HCT116 (cell line): ENCODE measurements around the gene ETNK2. TPM values are rescaled to one million over a fixed set of nuclear protein-coding genes. Genes with fewer than 3 reads are reported as not detected.

Source experiments
- CBX3 ChIP-seq: IDR thresholded peaks from 2 replicates; pipeline ENCODE4 v1.6.1; 2012; ENCODE audit warnings: low read depth
- ELF1 ChIP-seq: IDR thresholded peaks from 2 replicates; pipeline ENCODE4 v1.6.1; 2012; ENCODE audit warnings: low read depth, borderline replicate concordance
- FOSL1 ChIP-seq: IDR thresholded peaks from 2 replicates; pipeline ENCODE4 v1.6.1; 2012; ENCODE audit warnings: low read depth
- JUND ChIP-seq: IDR thresholded peaks from 2 replicates; pipeline ENCODE4 v1.6.1; 2012
- POLR2A ChIP-seq: IDR thresholded peaks from 2 replicates; pipeline ENCODE4 v1.7.0; 2011; ENCODE audit warnings: borderline replicate concordance; ENCODE audit not compliant: insufficient read depth, insufficient read length; ENCODE audit errors: extremely low read depth
- RAD21 ChIP-seq: IDR thresholded peaks from 2 replicates; pipeline ENCODE4 v1.6.1; 2012; ENCODE audit warnings: low read depth, mild to moderate bottlenecking
- SIN3A ChIP-seq: IDR thresholded peaks from 2 replicates; pipeline ENCODE4 v1.6.1; 2012; ENCODE audit warnings: low read depth
- SP1 ChIP-seq: IDR thresholded peaks from 2 replicates; pipeline ENCODE4 v1.6.1; 2012; ENCODE audit warnings: low read depth
- YY1 ChIP-seq: IDR thresholded peaks from 2 replicates; pipeline ENCODE4 v1.6.1; 2011; ENCODE audit warnings: low read length, low read depth, moderate library complexity, mild to moderate bottlenecking; ENCODE audit not compliant: insufficient replicate concordance; ENCODE audit errors: extremely low read depth
- total RNA-seq: library from RNA; stranded (reverse); gene quantifications from one replicate; pipeline ENCODE4 v1.2.1, GENCODE V29; 2021; ENCODE audit not compliant: unreplicated experiment
- TF ChIP-seq, protein P1 (sequence below), 3 experiments: fragments of 200-600 bp in 1 of 3; sonication (generic) in 1 of 3; IDR thresholded peaks in 2 of 3; conservative IDR thresholded peaks in 1 of 3; 2 replicates each; pipeline ENCODE4 v1.5.1; 2012 to 2017; ENCODE audit warnings: low read depth in 2 of 3, low read length in 2 of 3, antibody characterized with exemption in 1 of 3, borderline replicate concordance in 1 of 3, control low read depth in 1 of 3, mild to moderate bottlenecking in 1 of 3, mixed read lengths in 1 of 3, mixed run types in 1 of 3, moderate library complexity in 1 of 3; ENCODE audit not compliant: insufficient read depth in 1 of 3
- TF ChIP-seq, protein P2 (sequence below): IDR thresholded peaks from 2 replicates; pipeline ENCODE4 v1.6.1; 2011; ENCODE audit warnings: mild to moderate bottlenecking, low read length, moderate library complexity; ENCODE audit not compliant: insufficient replicate concordance; ENCODE audit errors: extremely low read depth
- TF ChIP-seq, protein P3 (sequence below): IDR thresholded peaks from 2 replicates; pipeline ENCODE4 v1.6.1; 2012

Gene ETNK2
- total RNA-seq, 1 experiment from 2014 or later, result 16.1 TPM

DNA sequence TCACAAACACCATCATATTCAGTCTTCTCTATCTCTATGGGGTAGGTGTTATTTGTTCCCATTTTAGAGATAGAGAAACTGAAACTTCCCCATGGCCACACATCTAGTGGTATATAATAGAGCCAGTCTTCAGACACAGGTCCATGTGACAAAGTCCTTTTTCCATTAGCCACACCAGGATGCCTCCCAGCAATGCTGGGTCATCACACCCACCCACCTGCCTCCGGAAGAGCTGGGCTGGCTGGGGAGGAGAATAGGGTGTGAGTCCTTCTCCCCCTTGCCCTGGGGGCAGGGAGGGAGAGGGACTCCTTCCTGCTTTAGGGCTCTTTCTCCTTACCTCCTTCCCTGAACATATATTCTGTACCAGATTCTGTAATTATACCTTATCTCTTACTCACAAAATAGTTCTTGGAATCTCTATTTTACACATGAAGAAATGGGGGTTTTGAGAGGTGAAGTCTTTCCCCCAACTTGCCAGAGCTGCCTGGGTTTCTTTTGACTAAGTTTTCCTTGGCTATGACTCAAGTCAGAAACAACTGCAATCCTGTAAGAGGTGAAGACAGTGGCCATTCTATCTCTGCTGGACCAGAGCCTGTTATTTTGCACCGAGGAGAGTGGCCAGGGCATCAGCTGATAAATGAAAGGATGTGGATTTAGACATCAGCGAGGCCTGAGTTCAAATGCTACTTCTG is 49.0 kb downstream of the ETNK2 start (continued):
- TF ChIP-seq, protein P1, sequence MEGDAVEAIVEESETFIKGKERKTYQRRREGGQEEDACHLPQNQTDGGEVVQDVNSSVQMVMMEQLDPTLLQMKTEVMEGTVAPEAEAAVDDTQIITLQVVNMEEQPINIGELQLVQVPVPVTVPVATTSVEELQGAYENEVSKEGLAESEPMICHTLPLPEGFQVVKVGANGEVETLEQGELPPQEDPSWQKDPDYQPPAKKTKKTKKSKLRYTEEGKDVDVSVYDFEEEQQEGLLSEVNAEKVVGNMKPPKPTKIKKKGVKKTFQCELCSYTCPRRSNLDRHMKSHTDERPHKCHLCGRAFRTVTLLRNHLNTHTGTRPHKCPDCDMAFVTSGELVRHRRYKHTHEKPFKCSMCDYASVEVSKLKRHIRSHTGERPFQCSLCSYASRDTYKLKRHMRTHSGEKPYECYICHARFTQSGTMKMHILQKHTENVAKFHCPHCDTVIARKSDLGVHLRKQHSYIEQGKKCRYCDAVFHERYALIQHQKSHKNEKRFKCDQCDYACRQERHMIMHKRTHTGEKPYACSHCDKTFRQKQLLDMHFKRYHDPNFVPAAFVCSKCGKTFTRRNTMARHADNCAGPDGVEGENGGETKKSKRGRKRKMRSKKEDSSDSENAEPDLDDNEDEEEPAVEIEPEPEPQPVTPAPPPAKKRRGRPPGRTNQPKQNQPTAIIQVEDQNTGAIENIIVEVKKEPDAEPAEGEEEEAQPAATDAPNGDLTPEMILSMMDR (IDR thresholded peaks at IDR 0.05 in 2 of 3, conservative IDR thresholded peaks at IDR 0.05 in 1 of 3; ENCODE audit: borderline replicate concordance in 1 of 3, insufficient read depth in 1 of 3, low read depth in 2 of 3, low read length in 2 of 3), result 0 out of 6 replicates have a peak, but pooled peaks of 1 of the 3 experiments have one; percentile 0
- TF ChIP-seq JUND, result peak; percentile 31; the same call in 1 of the 2 replicates
- TF ChIP-seq RAD21, result no peak
- no peak for TF ChIP-seq SIN3A
- TF ChIP-seq, protein P2, sequence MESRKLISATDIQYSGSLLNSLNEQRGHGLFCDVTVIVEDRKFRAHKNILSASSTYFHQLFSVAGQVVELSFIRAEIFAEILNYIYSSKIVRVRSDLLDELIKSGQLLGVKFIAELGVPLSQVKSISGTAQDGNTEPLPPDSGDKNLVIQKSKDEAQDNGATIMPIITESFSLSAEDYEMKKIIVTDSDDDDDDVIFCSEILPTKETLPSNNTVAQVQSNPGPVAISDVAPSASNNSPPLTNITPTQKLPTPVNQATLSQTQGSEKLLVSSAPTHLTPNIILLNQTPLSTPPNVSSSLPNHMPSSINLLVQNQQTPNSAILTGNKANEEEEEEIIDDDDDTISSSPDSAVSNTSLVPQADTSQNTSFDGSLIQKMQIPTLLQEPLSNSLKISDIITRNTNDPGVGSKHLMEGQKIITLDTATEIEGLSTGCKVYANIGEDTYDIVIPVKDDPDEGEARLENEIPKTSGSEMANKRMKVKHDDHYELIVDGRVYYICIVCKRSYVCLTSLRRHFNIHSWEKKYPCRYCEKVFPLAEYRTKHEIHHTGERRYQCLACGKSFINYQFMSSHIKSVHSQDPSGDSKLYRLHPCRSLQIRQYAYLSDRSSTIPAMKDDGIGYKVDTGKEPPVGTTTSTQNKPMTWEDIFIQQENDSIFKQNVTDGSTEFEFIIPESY, result no peak
- no peak for TF ChIP-seq FOSL1
- TF ChIP-seq, protein P3, sequence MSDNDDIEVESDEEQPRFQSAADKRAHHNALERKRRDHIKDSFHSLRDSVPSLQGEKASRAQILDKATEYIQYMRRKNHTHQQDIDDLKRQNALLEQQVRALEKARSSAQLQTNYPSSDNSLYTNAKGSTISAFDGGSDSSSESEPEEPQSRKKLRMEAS, result peak; percentile 45; the same call in 1 of the 2 replicates
- 0 out of 2 replicates have a peak, but pooled peaks have one; percentile 1 for TF ChIP-seq CBX3
- TF ChIP-seq SP1, result peak; percentile 72
- TF ChIP-seq ELF1, result no peak
- no peak for TF ChIP-seq YY1
- no peak for TF ChIP-seq POLR2A
